Activated naive CD4-positive, alpha-beta T cell treated with anti-CD3 and anti-CD28 coated beads, Interleukin-2, amount 50 U/mL, for 24 hours (primary cell): ENCODE data around the gene CCDC146.

ENCODE experiments used
- H3K27ac Mint-ChIP-seq: one replicate; pipeline ENCODE4 v1.8.0; 2021; ENCODE audit warnings: mild to moderate bottlenecking, mixed read lengths
- H3K27me3 Mint-ChIP-seq: one replicate; pipeline ENCODE4 v1.8.0; 2021; ENCODE audit warnings: mixed read lengths
- H3K36me3 Mint-ChIP-seq: one replicate; pipeline ENCODE4 v1.8.0; 2021; ENCODE audit warnings: mixed read lengths
- H3K4me1 Mint-ChIP-seq: one replicate; pipeline ENCODE4 v1.8.0; 2021; ENCODE audit warnings: mixed read lengths
- H3K4me3 Mint-ChIP-seq: one replicate; pipeline ENCODE4 v1.8.0; 2021; ENCODE audit warnings: mild to moderate bottlenecking, mixed read lengths
- H3K9me3 Mint-ChIP-seq: one replicate; pipeline ENCODE4 v1.8.0; 2021; ENCODE audit warnings: mixed read lengths

Gene CCDC146

GRCh38 chr7:77245015-77245755 is 122.8 kb downstream of the CCDC146 start:
- Mint-ChIP-seq H3K27ac (no peak overlapping the region), H3K36me3 (peaks cover 3% of the 10 kb centered on the region), H3K4me3 (no peak overlapping the region), H3K4me1 (peaks cover 5% of the 10 kb centered on the region), H3K27me3 (no peaks in the 10 kb centered on the region), H3K9me3 (no peaks in the 10 kb centered on the region)

- Mint-ChIP-seq H3K36me3 (peaks cover 3% of the 10 kb centered on the region), H3K4me3 (no peak overlapping the region), H3K9me3 (no peaks in the 10 kb centered on the region), H3K27me3 (no peaks in the 10 kb centered on the region), H3K4me1 (peaks cover 5% of the 10 kb centered on the region), H3K27ac (no peak overlapping the region)
These were observed 123.7 kb downstream of the CCDC146 start for GRCh38 chr7:77246026-77246640.

GRCh38 chr7:77247206-77247850 is 124.9 kb downstream of the CCDC146 start:
- Mint-ChIP-seq H3K4me1 (peaks cover 5% of the 10 kb centered on the region), H3K27me3 (no peaks in the 10 kb centered on the region), H3K36me3 (no peaks in the 10 kb centered on the region), H3K4me3 (no peak overlapping the region), H3K9me3 (no peaks in the 10 kb centered on the region), H3K27ac (no peak overlapping the region)

- Mint-ChIP-seq H3K27me3 (no peaks in the 10 kb centered on the region), H3K9me3 (no peaks in the 10 kb centered on the region), H3K27ac (no peak overlapping the region), H3K4me1 (peaks cover 5% of the 10 kb centered on the region), H3K36me3 (no peaks in the 10 kb centered on the region), H3K4me3 (no peak overlapping the region)
These were observed 125.7 kb downstream of the CCDC146 start for GRCh38 chr7:77248154-77248553.

GRCh38 chr7:77252506-77252905 is 130.1 kb downstream of the CCDC146 start:
- no peaks in the 10 kb centered on the region for H3K4me1 Mint-ChIP-seq
- peaks cover 2% of the 10 kb centered on the region for H3K36me3 Mint-ChIP-seq
- no peak overlapping the region for H3K4me3 Mint-ChIP-seq
- H3K9me3 Mint-ChIP-seq = no peaks in the 10 kb centered on the region
- H3K27me3 Mint-ChIP-seq = no peaks in the 10 kb centered on the region
- no peak overlapping the region for H3K27ac Mint-ChIP-seq

GRCh38 chr7:77253151-77253550 is 130.7 kb downstream of the CCDC146 start:
- no peaks in the 10 kb centered on the region for H3K9me3 Mint-ChIP-seq
- no peak overlapping the region for H3K27ac Mint-ChIP-seq
- H3K27me3 Mint-ChIP-seq = no peaks in the 10 kb centered on the region
- H3K36me3 Mint-ChIP-seq = peaks cover 2% of the 10 kb centered on the region
- H3K4me1 Mint-ChIP-seq = no peaks in the 10 kb centered on the region
- H3K4me3 Mint-ChIP-seq = no peak overlapping the region

- Mint-ChIP-seq H3K27me3 (no peaks in the 10 kb centered on the region), H3K9me3 (no peaks in the 10 kb centered on the region), H3K36me3 (peaks cover 2% of the 10 kb centered on the region), H3K4me1 (no peaks in the 10 kb centered on the region), H3K27ac (no peak overlapping the region), H3K4me3 (no peak overlapping the region)
These were observed 132.0 kb downstream of the CCDC146 start for GRCh38 chr7:77254429-77254828.

- Mint-ChIP-seq H3K27ac (no peak overlapping the region), H3K4me3 (no peak overlapping the region), H3K36me3 (peaks cover 2% of the 10 kb centered on the region), H3K9me3 (no peaks in the 10 kb centered on the region), H3K4me1 (no peaks in the 10 kb centered on the region), H3K27me3 (no peaks in the 10 kb centered on the region)
These were observed 132.5 kb downstream of the CCDC146 start for GRCh38 chr7:77254915-77255314.

GRCh38 chr7:77258014-77258413 is 135.6 kb downstream of the CCDC146 start:
- H3K36me3 Mint-ChIP-seq = peaks cover 2% of the 10 kb centered on the region
- H3K27me3 Mint-ChIP-seq = no peaks in the 10 kb centered on the region
- H3K9me3 Mint-ChIP-seq = no peaks in the 10 kb centered on the region
- H3K4me3 Mint-ChIP-seq = no peak overlapping the region
- H3K4me1 Mint-ChIP-seq = no peaks in the 10 kb centered on the region
- no peak overlapping the region for H3K27ac Mint-ChIP-seq

GRCh38 chr7:77258593-77258992 is 136.2 kb downstream of the CCDC146 start:
- Mint-ChIP-seq H3K9me3 (no peaks in the 10 kb centered on the region), H3K4me1 (no peaks in the 10 kb centered on the region), H3K36me3 (peaks cover 2% of the 10 kb centered on the region), H3K4me3 (no peak overlapping the region), H3K27ac (no peak overlapping the region), H3K27me3 (no peaks in the 10 kb centered on the region)

GRCh38 chr7:77262316-77262715 is 139.9 kb downstream of the CCDC146 start:
- Mint-ChIP-seq H3K4me1 (no peaks in the 10 kb centered on the region), H3K4me3 (no peak overlapping the region), H3K36me3 (peaks cover 2% of the 10 kb centered on the region), H3K9me3 (no peaks in the 10 kb centered on the region), H3K27ac (no peak overlapping the region), H3K27me3 (no peaks in the 10 kb centered on the region)

- H3K4me3 Mint-ChIP-seq = no peak overlapping the region
- H3K9me3 Mint-ChIP-seq = no peaks in the 10 kb centered on the region
- no peak overlapping the region for H3K27ac Mint-ChIP-seq
- H3K27me3 Mint-ChIP-seq = no peaks in the 10 kb centered on the region
- peaks cover 10% of the 10 kb centered on the region for H3K36me3 Mint-ChIP-seq
- no peaks in the 10 kb centered on the region for H3K4me1 Mint-ChIP-seq
These were observed 143.3 kb downstream of the CCDC146 start for GRCh38 chr7:77265666-77266065.

- H3K4me1 Mint-ChIP-seq = no peaks in the 10 kb centered on the region
- no peak overlapping the region for H3K27ac Mint-ChIP-seq
These were observed 143.9 kb downstream of the CCDC146 start for GRCh38 chr7:77266291-77266794.

GRCh38 chr7:77269360-77270093 is 147.1 kb downstream of the CCDC146 start:
- Mint-ChIP-seq H3K4me1 (no peaks in the 10 kb centered on the region), H3K36me3 (peaks cover 18% of the 10 kb centered on the region), H3K4me3 (no peak overlapping the region), H3K27ac (no peak overlapping the region), H3K27me3 (no peaks in the 10 kb centered on the region), H3K9me3 (no peaks in the 10 kb centered on the region)

More at GRCh38 chr7:77266291-77266794, 143.9 kb downstream of the CCDC146 start:
- Mint-ChIP-seq H3K36me3 (peaks cover 10% of the 10 kb centered on the region), H3K27me3 (no peaks in the 10 kb centered on the region), H3K9me3 (no peaks in the 10 kb centered on the region), H3K4me3 (no peak overlapping the region)

- Mint-ChIP-seq H3K36me3 (peaks cover 17% of the 10 kb centered on the region), H3K9me3 (no peaks in the 10 kb centered on the region), H3K27ac (no peak overlapping the region), H3K4me3 (no peak overlapping the region), H3K27me3 (no peaks in the 10 kb centered on the region), H3K4me1 (no peaks in the 10 kb centered on the region)
These were observed 147.7 kb downstream of the CCDC146 start for GRCh38 chr7:77270094-77270480.
